Measurements from ENCODE around the gene SDK1. TPM values are rescaled to one million over a fixed set of nuclear protein-coding genes. Genes with fewer than 3 reads are reported as not detected.

The SDK1 gene
- total RNA-seq, 6 experiments from 2014 or later: not detected

GRCh38 chr7:3271298-3271697 is 29.8 kb upstream of the SDK1 start:
- Mint-ChIP-seq H3K4me1 (ENCODE audit: low read depth) (no peaks in the 10 kb centered on the region), H3K27me3 (ENCODE audit: insufficient read depth) (no peaks in the 10 kb centered on the region), H3K36me3 (ENCODE audit: low read depth) (no peaks in the 10 kb centered on the region; the same call in 1 of the 2 replicates), H3K27ac (no peak overlapping the region), H3K4me3 (no peak overlapping the region), H3K9me3 (peaks cover 27% of the 10 kb centered on the region)
- DNase-seq: no peak
- TF ChIP-seq, protein P1, sequence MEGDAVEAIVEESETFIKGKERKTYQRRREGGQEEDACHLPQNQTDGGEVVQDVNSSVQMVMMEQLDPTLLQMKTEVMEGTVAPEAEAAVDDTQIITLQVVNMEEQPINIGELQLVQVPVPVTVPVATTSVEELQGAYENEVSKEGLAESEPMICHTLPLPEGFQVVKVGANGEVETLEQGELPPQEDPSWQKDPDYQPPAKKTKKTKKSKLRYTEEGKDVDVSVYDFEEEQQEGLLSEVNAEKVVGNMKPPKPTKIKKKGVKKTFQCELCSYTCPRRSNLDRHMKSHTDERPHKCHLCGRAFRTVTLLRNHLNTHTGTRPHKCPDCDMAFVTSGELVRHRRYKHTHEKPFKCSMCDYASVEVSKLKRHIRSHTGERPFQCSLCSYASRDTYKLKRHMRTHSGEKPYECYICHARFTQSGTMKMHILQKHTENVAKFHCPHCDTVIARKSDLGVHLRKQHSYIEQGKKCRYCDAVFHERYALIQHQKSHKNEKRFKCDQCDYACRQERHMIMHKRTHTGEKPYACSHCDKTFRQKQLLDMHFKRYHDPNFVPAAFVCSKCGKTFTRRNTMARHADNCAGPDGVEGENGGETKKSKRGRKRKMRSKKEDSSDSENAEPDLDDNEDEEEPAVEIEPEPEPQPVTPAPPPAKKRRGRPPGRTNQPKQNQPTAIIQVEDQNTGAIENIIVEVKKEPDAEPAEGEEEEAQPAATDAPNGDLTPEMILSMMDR (IDR thresholded peaks at IDR 0.05): no peak

GRCh38 chr7:3272691-3273141 is 28.3 kb upstream of the SDK1 start:
- Mint-ChIP-seq H3K36me3 (ENCODE audit: low read depth) (no peaks in the 10 kb centered on the region; the same call in 1 of the 2 replicates), H3K9me3 (peaks cover 33% of the 10 kb centered on the region), H3K4me1 (ENCODE audit: low read depth) (no peaks in the 10 kb centered on the region), H3K27me3 (ENCODE audit: insufficient read depth) (no peaks in the 10 kb centered on the region), H3K4me3 (no peak overlapping the region), H3K27ac (no peak overlapping the region)
- TF ChIP-seq, protein P1 (IDR thresholded peaks at IDR 0.05): no peak
- DNase-seq: no peak

DNA sequence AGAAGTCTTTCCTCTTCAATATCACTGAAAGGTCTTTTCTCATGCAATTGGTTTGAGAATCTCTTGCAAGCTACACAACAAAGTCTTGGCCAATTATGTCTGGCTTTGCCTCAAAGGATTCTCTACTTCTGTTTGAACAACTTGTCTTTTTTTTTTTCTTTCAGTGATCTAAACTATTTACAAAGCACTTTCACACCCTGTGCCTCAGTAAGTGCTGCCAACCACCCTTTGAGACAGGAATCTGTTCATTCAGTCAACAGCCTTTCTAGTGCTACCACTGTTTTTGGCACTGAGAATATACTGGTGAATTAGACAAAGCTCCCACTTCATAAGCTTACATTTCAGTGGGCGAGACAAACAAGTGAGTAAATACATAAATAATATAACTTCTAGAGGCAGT is 26.9 kb upstream of the SDK1 start:
- Mint-ChIP-seq H3K27ac (no peak overlapping the region), H3K4me3 (no peak overlapping the region), H3K4me1 (ENCODE audit: low read depth) (no peaks in the 10 kb centered on the region)

DNA sequence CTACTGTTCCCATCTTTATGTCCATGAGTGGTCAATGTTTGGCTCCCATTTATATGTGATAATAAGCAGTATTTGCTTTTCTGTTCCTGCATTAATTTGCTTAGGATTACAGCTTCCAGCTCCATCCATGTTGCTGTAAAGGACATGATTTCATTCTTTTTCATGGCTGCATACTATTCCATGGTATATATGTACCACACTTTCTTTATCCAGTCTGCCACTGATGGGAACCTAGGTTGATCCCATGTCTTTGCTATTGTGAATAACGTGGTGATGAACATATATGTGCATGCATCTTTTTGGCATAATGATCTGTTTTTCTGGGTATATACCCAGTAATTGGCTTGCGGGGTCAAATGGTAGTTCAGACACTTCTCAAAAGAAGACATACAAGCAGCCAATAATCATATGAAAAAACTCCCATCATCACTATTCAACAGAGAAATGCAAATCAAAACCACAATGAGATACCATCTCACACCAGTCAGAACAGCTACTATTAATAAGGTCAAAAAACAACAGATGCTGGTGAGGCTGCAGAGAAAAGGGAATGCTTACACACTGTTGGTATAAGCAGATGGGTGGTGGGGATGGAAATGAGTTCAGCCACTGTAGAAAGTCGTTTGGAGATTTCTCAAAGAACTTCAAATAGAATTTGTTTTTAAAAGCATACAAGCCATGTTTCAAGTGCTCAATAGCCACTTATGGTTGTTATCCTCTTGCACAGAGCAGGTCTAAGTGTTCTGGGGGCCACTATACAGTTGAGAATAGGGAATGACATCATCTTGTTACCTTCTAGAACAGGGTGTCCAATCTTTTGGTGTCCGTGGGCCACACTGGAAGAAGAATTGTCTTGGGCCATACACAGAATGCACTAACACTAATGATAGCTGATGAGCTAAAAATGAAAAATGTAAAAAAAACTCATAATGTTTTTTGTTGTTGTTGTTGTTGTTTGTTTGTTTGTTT is 23.2 kb upstream of the SDK1 start:
- H3K4me1 Mint-ChIP-seq (ENCODE audit: low read depth): no peaks in the 10 kb centered on the region
- no peaks in the 10 kb centered on the region; the same call in 1 of the 2 replicates for H3K36me3 Mint-ChIP-seq (ENCODE audit: low read depth)
- H3K4me3 Mint-ChIP-seq: no peak overlapping the region
- TF ChIP-seq, protein P1 (IDR thresholded peaks at IDR 0.05): no peak
- no peak overlapping the region for H3K27ac Mint-ChIP-seq
- no peak for DNase-seq
- peaks cover 43% of the 10 kb centered on the region for H3K9me3 Mint-ChIP-seq
- no peaks in the 10 kb centered on the region for H3K27me3 Mint-ChIP-seq (ENCODE audit: insufficient read depth)

More for the DNA sequence above, 26.9 kb upstream of the SDK1 start:
- DNase-seq: no peak
- Mint-ChIP-seq H3K27me3 (ENCODE audit: insufficient read depth) (no peaks in the 10 kb centered on the region), H3K36me3 (ENCODE audit: low read depth) (no peaks in the 10 kb centered on the region; the same call in 1 of the 2 replicates), H3K9me3 (peaks cover 30% of the 10 kb centered on the region)
- TF ChIP-seq, protein P1 (IDR thresholded peaks at IDR 0.05): no peak

DNA sequence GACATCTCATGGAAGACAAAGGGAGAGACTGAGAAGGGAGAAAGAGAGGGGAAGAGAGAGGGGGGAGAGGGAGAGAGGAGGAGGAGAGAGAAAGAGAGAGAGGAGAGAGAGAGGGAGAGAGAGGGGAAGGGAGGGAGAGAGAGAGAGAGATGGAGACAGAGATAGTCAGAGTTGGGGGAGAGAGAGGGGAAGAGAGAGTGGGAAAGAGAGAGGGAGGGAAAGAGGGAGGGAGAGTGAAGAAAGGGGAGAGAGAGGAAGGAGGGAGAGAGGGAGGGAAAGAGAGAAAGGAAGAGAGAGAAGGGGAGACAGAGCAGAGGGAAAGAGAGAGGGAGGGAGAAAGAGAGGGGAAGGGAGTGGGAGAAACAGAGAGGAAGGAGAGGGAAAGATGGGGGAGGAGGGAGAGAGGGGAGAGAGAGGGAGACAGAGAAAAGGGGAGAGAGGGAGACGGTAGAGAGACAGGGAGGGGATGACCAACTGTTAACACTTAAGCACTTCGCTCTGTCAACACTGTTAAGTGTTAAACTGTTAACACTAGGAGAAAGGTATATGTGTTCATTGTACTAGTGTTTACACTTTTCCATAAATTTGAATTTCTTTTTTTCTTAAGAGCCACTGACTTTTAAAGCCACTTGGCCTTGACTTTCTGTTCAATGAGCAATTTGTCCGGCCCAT is 21.8 kb upstream of the SDK1 start:
- Mint-ChIP-seq H3K27me3 (ENCODE audit: insufficient read depth) (no peaks in the 10 kb centered on the region), H3K4me3 (no peak overlapping the region), H3K36me3 (ENCODE audit: low read depth) (no peaks in the 10 kb centered on the region)

More for the DNA sequence above, 21.8 kb upstream of the SDK1 start:
- H3K4me1 Mint-ChIP-seq (ENCODE audit: low read depth): no peaks in the 10 kb centered on the region
- DNase-seq: no peak
- H3K27ac Mint-ChIP-seq: no peak overlapping the region
- peaks cover 48% of the 10 kb centered on the region for H3K9me3 Mint-ChIP-seq
- TF ChIP-seq, protein P1 (IDR thresholded peaks at IDR 0.05): no peak
